VCaP (cell line): Measurements from ENCODE around the gene CNST.
"Not testable (repeated sequence)": the region's sequence is repeated elsewhere in the genome, so short reads cannot be mapped to it uniquely, and the experiment has no call there.

ENCODE experiments used
- H3K27ac ChIP-seq: fragments of 450-650 bp; 2 replicates; pipeline ENCODE4 v1.5.1; 2017
- TF ChIP-seq, protein P1 (sequence below): fragments of 450-650 bp; conservative IDR thresholded peaks from 2 replicates; pipeline ENCODE4 v1.5.1; 2017; ENCODE audit warnings: mild to moderate bottlenecking, moderate library complexity

CNST gene

DNA sequence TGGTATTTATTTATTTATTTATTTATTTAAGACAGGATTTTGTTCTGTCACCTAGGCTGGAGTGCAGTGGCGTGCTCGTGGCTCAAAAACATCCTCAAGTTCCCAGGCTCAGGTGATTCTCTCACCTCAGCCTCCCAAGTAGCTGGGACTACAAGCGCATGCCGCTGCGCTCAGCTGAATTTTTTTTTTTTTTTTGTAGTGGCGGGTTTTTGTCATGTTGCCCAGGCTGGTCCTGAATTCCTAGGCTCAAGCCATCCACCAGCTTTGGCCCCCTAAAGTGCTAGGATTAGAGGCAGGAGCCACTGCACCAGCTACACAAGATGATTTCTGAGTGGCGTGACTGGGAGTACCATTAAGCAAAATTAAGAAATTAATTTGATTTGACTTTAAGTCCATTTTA lies 31.7 kb downstream of the CNST start:
- TF ChIP-seq, protein P1, sequence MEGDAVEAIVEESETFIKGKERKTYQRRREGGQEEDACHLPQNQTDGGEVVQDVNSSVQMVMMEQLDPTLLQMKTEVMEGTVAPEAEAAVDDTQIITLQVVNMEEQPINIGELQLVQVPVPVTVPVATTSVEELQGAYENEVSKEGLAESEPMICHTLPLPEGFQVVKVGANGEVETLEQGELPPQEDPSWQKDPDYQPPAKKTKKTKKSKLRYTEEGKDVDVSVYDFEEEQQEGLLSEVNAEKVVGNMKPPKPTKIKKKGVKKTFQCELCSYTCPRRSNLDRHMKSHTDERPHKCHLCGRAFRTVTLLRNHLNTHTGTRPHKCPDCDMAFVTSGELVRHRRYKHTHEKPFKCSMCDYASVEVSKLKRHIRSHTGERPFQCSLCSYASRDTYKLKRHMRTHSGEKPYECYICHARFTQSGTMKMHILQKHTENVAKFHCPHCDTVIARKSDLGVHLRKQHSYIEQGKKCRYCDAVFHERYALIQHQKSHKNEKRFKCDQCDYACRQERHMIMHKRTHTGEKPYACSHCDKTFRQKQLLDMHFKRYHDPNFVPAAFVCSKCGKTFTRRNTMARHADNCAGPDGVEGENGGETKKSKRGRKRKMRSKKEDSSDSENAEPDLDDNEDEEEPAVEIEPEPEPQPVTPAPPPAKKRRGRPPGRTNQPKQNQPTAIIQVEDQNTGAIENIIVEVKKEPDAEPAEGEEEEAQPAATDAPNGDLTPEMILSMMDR: no peak

DNA sequence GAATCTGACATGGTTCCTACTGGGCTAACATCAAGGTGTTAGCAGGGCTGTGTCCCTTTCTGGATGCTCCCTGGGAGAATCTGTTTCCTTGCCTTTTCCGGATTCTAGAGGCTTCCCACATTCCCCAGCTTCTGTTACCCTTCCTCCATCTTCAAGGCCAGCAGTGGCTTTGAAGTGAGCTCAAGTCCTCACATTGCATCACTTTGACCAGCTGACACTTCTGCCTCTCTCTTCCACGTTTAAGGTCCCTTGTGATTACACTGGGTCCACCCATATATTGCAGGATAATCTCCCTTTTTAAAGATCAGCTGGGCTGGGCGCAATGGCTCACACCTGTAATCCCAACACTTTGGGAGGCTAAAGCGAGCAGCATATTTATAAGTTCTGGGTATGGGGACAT lies 33.1 kb downstream of the CNST start:
- TF ChIP-seq, protein P1: no peak
- H3K27ac ChIP-seq: no peak overlapping the region

More for the DNA sequence above, 31.7 kb downstream of the CNST start:
- peak overlapping the region; percentile 49 for H3K27ac ChIP-seq

DNA sequence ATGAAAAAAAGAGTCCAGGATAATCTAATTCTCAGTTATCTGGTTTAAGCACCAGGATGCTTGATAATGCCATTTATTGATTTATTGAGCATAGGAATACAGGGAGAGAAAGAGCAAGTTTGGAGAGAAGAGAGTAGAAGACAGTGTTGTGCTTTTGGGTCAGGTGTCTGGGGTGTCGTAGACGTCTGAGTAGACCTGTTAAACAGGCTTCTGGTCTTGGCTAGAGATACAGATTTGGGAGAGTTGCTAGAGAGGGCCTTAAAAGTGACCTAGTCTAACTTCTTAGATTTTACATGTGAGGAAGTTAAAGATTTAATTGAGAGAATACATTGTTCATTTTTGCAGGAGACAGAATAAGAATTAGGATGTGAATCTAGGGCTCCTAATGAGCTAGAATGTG lies 34.3 kb downstream of the CNST start:
- TF ChIP-seq, protein P1: no peak
- H3K27ac ChIP-seq: 0 out of 2 replicates have a peak overlapping the region, but pooled peaks have one; percentile 5

DNA sequence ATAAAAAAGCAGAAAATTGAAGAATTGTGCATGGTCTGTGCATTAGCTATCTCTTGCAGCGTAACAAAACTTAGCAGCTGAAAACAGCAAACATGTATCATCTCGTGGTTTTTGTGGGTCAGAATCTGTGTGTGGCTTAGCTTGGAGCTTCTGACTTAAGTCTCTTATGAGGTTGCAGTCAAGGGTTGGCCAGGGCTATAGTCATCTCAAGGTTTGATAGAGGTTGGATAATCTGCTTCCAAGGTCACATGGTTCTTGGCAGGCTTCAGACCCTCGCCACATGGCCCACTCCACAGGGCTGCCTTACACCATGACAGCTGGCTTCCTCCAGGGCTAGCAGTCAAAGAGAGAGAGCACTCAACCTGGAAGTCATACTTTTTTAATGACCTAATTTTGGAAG lies 35.9 kb downstream of the CNST start:
- TF ChIP-seq, protein P1: no peak

DNA sequence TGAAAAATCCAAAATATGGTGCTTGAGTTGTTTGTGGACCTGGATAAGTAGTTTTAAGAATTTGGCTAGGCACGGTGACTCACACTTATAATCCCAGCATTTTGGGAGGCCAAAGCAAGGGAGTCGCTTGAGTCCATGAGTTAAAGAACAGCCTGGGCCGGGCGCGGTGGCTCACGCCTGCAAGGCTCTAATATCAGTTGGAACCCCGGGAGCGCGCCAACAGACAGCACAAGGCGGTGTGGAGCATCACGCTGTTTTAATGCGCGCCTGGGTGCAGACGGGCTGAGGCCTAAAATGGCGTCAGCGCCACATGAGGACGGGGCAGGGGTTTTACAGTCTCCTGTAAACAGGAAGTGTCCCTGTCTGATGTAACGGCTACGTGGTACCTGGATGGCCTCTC lies 39.0 kb downstream of the CNST start:
- H3K27ac ChIP-seq: not testable (repeated sequence)

More for the DNA sequence above, 35.9 kb downstream of the CNST start:
- no peak overlapping the region for H3K27ac ChIP-seq

DNA sequence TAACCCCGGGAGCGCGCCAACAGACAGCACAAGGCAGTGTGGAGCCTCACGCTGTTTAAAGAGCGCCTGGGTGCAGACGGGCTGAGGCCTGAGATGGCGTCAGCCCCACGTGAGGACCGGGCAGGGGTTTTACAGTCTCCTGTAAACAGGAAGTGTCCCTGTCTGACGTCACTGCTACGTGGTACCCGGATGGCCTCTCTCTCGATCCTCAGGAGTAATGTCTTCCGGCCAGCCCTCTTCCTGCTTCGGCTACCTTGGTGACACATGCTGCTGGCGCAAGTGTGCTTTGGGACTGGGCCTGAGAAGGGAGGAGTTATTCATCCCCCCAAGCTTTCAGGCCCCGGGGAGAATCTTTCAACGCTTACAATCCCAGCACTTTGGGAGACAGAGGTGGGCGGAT lies 41.2 kb downstream of the CNST start:
- peak overlapping the region; percentile 94 for H3K27ac ChIP-seq
- TF ChIP-seq, protein P1: no peak

DNA sequence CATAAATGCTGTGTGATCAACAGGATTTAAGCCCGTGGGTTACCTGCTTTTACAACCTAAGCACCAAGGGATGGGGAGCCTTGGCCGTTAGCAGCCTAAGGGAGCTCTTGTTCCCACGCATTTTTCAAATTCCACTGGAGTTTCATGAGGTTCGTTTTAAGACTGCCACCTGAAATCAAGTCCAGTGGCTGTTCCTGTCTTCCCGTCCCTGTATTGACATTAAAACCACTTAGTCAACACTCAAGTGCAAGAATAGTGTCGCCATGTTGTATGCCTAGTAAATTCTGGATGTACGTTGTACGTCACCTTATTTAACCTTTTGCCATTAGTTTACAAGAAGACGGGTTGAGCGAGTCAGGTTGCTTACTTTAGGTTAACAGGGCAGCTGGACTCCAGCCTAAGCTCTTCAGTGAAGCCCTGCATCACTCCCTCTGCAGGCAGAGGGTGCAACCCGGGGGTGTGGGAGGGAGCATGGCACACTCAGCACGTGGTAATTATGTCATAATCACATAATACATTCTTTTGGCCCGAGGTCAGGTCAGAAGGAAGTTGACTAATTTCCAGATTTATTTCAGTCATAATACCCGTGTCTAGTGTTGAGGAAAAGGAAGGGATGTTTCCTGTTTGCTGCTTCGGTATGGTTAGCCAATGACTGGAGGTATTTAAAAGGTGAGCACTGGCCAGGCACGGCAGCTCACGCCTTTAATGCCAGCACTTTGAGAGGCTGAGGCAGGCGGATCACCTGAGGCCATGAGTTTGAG lies 42.5 kb downstream of the CNST start:
- H3K27ac ChIP-seq: peak overlapping the region; percentile 94
- TF ChIP-seq, protein P1: 0 out of 2 replicates have a peak, but pooled peaks have one; percentile 18

DNA sequence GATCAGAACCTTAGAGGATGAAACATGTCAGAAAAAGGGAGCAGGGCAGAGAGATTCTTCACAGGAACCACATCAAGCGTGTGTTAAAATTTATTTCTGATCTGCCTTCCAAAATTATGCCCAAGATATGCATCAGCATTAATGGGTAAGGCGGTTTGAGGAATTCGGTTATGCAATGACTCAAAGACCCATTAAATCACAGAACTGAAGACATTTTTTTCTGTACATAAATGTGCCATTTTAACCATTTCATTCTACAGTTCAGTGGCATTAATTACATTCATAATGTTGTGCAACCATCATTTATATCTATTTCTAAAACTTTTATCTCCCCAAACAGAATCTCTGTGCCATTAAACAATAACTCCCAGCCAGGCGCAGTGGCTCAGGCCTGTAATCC lies 43.4 kb downstream of the CNST start:
- peak overlapping the region; percentile 94 for H3K27ac ChIP-seq

More for the DNA sequence above, 43.4 kb downstream of the CNST start:
- TF ChIP-seq, protein P1: no peak
